Transverse colon (tissue), 4 donors: ENCODE measurements around the gene PPIL1. TPM values are rescaled to one million over a fixed set of nuclear protein-coding genes. Genes with fewer than 3 reads are reported as not detected.
"Not testable (repeated sequence)": the region's sequence is repeated elsewhere in the genome, so short reads cannot be mapped to it uniquely, and the experiment has no call there.

ENCODE experiments used
- DNase-seq: peaks from one replicate; pipeline ENCODE4 v3.0.0-alpha.2; 2019
- H3K27ac ChIP-seq, 4 donors: fragments of 200-600 bp; sonication (generic); 2 replicates each; pipeline ENCODE4 v1.5.1; 2016 to 2018; ENCODE audit warnings: inconsistent platforms in 4 of 4
- H3K27me3 ChIP-seq: fragments of 200-600 bp; sonication (generic); 2 replicates; pipeline ENCODE4 v1.5.1; 2017; ENCODE audit warnings: inconsistent platforms
- H3K36me3 ChIP-seq, 4 donors: fragments of 200-600 bp; sonication (generic); 2 replicates each; pipeline ENCODE4 v1.5.1; 2017 to 2019; ENCODE audit warnings: inconsistent platforms in 4 of 4
- H3K4me1 ChIP-seq, 4 donors: fragments of 200-600 bp; sonication (generic); 2 replicates each; pipeline ENCODE4 v1.5.1; 2017 to 2020; ENCODE audit warnings: inconsistent platforms in 4 of 4
- H3K4me3 ChIP-seq, 4 donors: fragments of 200-600 bp; sonication (generic); 1 replicate in 1 of 4; 2 replicates in 3 of 4; pipeline versions ENCODE4 v1.5.1 to v1.6.1; 2017 to 2019; ENCODE audit warnings: inconsistent platforms in 4 of 4
- H3K9me3 ChIP-seq, 2 donors: fragments of 200-600 bp; sonication (generic); 2 replicates each; pipeline ENCODE4 v1.5.1; 2017 to 2019; ENCODE audit warnings: inconsistent platforms in 2 of 2
- CTCF ChIP-seq, 5 experiments: fragments of 200-600 bp in 3 of 5; fragments of 450-650 bp in 2 of 5; sonication (generic) in 3 of 5; IDR thresholded peaks; 1 replicate in 2 of 5; 2 replicates in 3 of 5; pipeline ENCODE4 v1.5.1; 2016 to 2017; ENCODE audit warnings: antibody characterized with exemption in 5 of 5, inconsistent platforms in 3 of 5, mild to moderate bottlenecking in 2 of 5, moderate library complexity in 1 of 5
- EP300 ChIP-seq: sonication (generic); formaldehyde crosslinking; IDR thresholded peaks from one replicate; pipeline ENCODE4 v1.6.1; 2017; ENCODE audit warnings: antibody characterized with exemption, low read depth
- POLR2A ChIP-seq: fragments of 450-650 bp; IDR thresholded peaks from one replicate; pipeline ENCODE4 v1.6.1; 2016; ENCODE audit warnings: antibody characterized with exemption, mild to moderate bottlenecking, moderate library complexity
- POLR2AphosphoS5 ChIP-seq, 3 donors: sonication (generic); formaldehyde crosslinking; IDR thresholded peaks; one replicate each; pipeline ENCODE4 v1.6.1; 2016; ENCODE audit warnings: antibody characterized with exemption in 3 of 3
- WGBS, 2 donors: methylation state at CpG; one replicate each; pipeline ENCODE4 v1.1.5; 2018; ENCODE audit warnings: low coverage in 1 of 2; 5-methylcytosine and 5-hydroxymethylcytosine counted together
- in situ Hi-C, 4 donors: fragments of 200-750 bp; cut with MboI; loops; one replicate each; pipeline versions ENCODE4 v1.15.0 to v1.15.1; 2017; ENCODE audit warnings: low sequenced_read_pairs in 3 of 4, low pct_ligation_motif_present in 1 of 4, low pct_unique_long_range_greater_than_20kb in 1 of 4
- intact Hi-C: fragments of 100-400 bp; cut with DNase I; formaldehyde crosslinking; loops from one replicate; pipeline ENCODE4 v1.15.1; 2023; ENCODE audit warnings: low total_unique reads
- total RNA-seq, 4 donors: library from RNA; depleted of rRNA; stranded (reverse); fragments of >200 nt; gene quantifications; one replicate each; pipeline ENCODE4 v1.1.0, GENCODE V29; 2016

Gene PPIL1
- total RNA-seq, 4 donors from 2014 or later: 1.00 to 5.6 (median 3.3) TPM

GRCh38 chr6:36814249-36814648 lies 60.4 kb downstream of the PPIL1 start:
- Histone ChIP-seq H3K36me3 (no peaks in the 10 kb centered on the region), H3K27ac (no peak overlapping the region), H3K4me3 (no peak overlapping the region), H3K4me1 (no peaks in the 10 kb centered on the region), H3K9me3 (no peaks in the 10 kb centered on the region), H3K27me3 (no peaks in the 10 kb centered on the region)
- 85 to 86% methylated on average over 6 to 7 of the region's 7 CpGs for WGBS, 2 donors
- intact Hi-C loops: no loop called here
- DNase-seq: no peak
- in situ Hi-C loops: no loop called here
- TF ChIP-seq CTCF (IDR thresholded peaks at IDR 0.05) (no peak), POLR2AphosphoS5 (IDR thresholded peaks at IDR 0.05) (no peak), EP300 (no peak)

GRCh38 chr6:36813526-36813925 lies 61.1 kb downstream of the PPIL1 start:
- no peaks in the 10 kb centered on the region for H3K4me1 ChIP-seq
- no peaks in the 10 kb centered on the region for H3K9me3 ChIP-seq
- in situ Hi-C loops (no loop called here), intact Hi-C loops (no loop called here)
- TF ChIP-seq EP300 (no peak), CTCF (IDR thresholded peaks at IDR 0.05) (no peak), POLR2AphosphoS5 (IDR thresholded peaks at IDR 0.05) (no peak), POLR2A (no peak)
- whole genome bisulfite sequencing, 2 donors: 60 to 65% methylated on average over 1 to 3 of the region's 3 CpGs
- H3K27ac ChIP-seq: no peak overlapping the region
- H3K36me3 ChIP-seq: no peaks in the 10 kb centered on the region
- no peak for DNase-seq
- no peak overlapping the region for H3K4me3 ChIP-seq
- H3K27me3 ChIP-seq: no peaks in the 10 kb centered on the region

GRCh38 chr6:36813047-36813446 lies 61.6 kb downstream of the PPIL1 start:
- intact Hi-C loops, H3K36me3 ChIP-seq, H3K4me3 ChIP-seq, in situ Hi-C loops, DNase-seq, H3K27me3 ChIP-seq, H3K27ac ChIP-seq, H3K9me3 ChIP-seq, H3K4me1 ChIP-seq: not testable (repeated sequence)
- WGBS, 2 donors: 94% methylated on average over 3 of the region's 3 CpGs; no CpG with 5 or more reads in 1 of the 2 donors

GRCh38 chr6:36809941-36810803 lies 64.4 kb downstream of the PPIL1 start:
- DNase-seq: no peak
- no peak overlapping the region for H3K4me3 ChIP-seq
- intact Hi-C loops: no loop called here
- peaks cover 4% of the 10 kb centered on the region for H3K27me3 ChIP-seq
- H3K9me3 ChIP-seq: no peaks in the 10 kb centered on the region
- no peak overlapping the region for H3K27ac ChIP-seq
- H3K36me3 ChIP-seq: no peaks in the 10 kb centered on the region
- no peaks in the 10 kb centered on the region for H3K4me1 ChIP-seq
- WGBS, 2 donors: 92% methylated on average over 16 of the region's 16 CpGs; no CpG with 5 or more reads in 1 of the 2 donors
- TF ChIP-seq CTCF (IDR thresholded peaks at IDR 0.05) (no peak), EP300 (no peak), POLR2AphosphoS5 (IDR thresholded peaks at IDR 0.05) (no peak), POLR2A (no peak)
- in situ Hi-C loops: no loop called here

GRCh38 chr6:36809156-36809555 lies 65.4 kb downstream of the PPIL1 start:
- intact Hi-C loops (no loop called here), in situ Hi-C loops (no loop called here)
- Histone ChIP-seq H3K4me3 (no peak overlapping the region), H3K4me1 (no peaks in the 10 kb centered on the region), H3K27me3 (peaks cover 4% of the 10 kb centered on the region), H3K36me3 (no peaks in the 10 kb centered on the region), H3K27ac (no peak overlapping the region), H3K9me3 (no peaks in the 10 kb centered on the region)
- no peak for DNase-seq
- 86 to 100% methylated on average over 2 to 6 of the region's 6 CpGs for WGBS, 2 donors
- TF ChIP-seq POLR2AphosphoS5 (IDR thresholded peaks at IDR 0.05) (no peak), CTCF (IDR thresholded peaks at IDR 0.05) (no peak), POLR2A (no peak), EP300 (no peak)
